HG03175 (cell line): ENCODE measurements around the gene C6orf120.
"Not testable (repeated sequence)": the region's sequence is repeated elsewhere in the genome, so short reads cannot be mapped to it uniquely, and the experiment has no call there.

ENCODE experiments used
- ATAC-seq: cut with Tn5 transposase; IDR thresholded peaks from one replicate; pipeline ENCODE4 v1.9.1; 2021; ENCODE audit warnings: mild to moderate bottlenecking, moderate library complexity; ENCODE audit not compliant: unreplicated experiment

The C6orf120 gene

DNA sequence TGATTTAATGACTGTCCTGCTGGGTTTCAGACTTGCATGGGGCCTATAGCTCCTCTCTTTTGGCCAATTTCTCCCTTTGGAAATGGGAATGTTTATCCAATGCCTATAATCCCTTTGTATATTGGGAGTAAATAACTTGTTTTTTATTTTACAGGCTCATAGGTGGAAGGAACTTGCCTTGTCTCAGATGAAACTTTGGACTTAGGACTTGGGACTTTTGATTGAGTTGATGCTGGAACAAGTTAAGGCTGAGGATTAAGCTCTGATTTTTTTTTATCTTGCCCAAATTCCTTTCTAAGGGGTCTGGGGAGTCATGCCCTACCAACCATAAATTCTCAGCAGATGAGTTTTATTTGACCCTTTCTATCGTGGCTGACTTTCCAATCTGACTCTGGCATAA is 23.6 kb upstream of the C6orf120 start:
- ATAC-seq: no peak

DNA sequence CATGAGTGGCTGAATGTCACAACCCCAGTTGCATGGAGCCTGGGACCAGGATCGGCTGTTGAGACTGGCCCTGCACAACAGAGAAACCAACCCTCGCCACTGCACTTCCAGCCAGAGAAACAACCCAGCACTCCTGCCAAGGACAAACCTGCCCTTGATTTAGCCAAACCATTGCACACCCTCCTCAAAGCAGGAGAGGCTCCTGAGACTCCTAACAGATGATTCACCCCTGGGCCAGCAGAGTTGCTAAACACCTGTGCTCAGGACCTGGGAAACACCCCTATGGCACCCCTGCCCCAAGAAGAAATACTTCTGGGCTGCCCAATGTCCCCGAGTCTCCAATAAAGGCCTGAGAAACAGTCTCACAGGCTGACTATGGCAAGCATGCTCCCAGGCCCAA is 17.9 kb upstream of the C6orf120 start:
- ATAC-seq: no peak

DNA sequence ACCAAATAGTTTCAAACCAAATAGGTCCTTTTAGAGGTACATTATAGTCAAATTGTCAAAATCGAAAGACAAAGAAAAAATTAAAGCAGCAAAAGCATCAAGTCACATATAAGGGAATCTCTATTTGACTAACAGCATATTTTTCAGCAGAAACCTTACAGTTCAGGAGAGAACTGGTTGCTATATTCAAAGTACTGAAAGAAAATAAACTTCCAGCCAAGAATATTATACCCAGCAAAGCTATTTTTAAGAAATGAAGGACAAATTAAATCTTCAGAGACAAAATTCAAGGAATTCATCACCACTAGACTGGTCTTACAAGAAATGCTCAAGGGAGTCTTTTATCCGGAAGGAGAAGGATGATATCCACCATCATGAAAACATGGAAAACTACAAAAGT is 16.1 kb upstream of the C6orf120 start:
- no peak for ATAC-seq

DNA sequence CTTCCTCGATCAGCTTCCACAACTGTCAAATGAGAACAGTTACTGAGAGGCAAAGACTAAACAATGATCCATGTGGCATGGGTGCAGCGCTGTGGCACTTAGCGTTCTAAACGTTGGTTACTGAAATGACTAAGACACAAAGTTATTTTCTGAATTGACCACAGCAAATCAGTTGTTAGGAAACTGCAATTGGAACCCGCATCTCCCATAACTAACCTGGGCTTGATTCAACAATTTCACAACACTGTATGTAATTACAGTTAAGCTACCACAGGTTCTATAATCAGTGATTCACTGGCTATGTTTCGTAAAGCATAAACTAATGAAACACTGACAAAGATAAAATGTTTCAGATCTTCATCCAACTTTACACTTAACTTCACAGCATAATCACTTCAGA is 12.6 kb upstream of the C6orf120 start:
- ATAC-seq: no peak

DNA sequence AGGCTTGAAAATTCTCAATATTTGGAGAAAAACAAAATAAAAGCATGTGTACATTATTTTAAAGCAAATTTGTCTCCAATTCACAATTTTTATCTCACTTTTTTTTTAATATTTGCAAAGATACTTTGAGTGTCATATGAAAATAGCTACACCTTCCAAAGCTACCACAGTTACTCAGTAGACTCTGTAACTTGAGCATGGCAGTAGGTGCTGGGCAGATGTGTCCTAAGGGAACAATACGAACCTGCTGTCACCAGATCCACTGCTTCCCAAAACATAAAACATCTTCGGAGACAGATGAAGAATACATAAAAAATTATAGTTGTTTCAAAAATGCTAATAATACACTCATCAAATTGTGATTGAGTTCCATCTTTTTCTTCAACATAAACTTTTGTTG is 10.7 kb upstream of the C6orf120 start:
- ATAC-seq: no peak

DNA sequence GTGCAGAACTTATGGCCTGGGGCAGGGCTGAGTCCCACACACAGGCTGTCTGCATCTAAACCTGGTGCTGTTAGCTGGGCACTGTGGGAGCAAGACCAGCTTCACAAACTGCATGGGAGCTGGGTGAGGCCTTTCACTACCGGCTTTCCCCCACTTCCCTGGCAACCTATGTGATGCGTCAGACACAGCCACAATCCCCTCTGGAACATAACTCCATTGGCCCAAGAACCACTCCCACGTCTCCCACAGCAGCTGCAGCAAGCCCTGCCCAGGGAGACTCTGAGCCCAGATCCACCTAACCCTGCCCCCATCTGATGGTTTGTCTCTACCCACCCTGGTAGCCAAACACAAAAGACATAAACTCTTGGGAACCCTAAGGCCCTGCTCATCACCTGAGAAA is 9.4 kb upstream of the C6orf120 start:
- no peak for ATAC-seq

DNA sequence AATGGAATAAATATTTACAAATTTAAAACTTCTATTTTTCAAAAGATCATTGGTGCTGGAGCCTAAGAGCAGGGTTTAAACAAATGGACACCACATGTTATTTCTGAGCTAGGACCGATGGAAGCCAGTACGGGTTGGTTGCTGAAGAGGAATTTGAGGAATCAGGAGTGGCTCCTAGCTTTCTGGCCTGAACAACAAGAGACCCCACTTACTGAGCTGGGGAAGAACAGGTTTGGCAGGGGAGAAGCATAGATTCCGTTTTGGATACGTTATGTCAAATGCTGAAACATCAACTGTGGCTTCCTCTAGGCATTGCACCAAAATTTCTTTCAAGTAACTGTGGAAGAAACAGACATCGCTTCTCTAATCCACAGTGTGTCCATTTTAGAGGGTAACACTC is 6.8 kb upstream of the C6orf120 start:
- ATAC-seq: no peak

DNA sequence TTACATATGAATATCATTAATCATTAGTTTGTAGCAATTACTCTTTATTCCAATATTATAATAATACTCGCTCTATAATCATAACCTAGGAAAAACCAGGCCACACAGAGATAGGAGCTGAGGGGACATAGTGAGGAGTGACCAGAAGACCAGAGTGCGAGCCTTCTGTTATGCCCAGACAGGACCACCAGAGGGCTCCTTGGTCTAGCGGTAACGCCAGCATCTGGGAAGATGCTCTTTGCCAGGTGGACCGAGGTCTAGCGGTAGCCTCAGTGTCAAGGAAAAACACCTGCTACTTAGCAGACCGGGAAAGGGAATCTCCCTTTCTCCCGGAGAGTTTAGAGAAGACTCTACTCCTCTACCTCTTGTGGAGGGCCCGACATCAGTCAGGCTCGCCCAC is 4.8 kb upstream of the C6orf120 start:
- ATAC-seq: not testable (repeated sequence)

DNA sequence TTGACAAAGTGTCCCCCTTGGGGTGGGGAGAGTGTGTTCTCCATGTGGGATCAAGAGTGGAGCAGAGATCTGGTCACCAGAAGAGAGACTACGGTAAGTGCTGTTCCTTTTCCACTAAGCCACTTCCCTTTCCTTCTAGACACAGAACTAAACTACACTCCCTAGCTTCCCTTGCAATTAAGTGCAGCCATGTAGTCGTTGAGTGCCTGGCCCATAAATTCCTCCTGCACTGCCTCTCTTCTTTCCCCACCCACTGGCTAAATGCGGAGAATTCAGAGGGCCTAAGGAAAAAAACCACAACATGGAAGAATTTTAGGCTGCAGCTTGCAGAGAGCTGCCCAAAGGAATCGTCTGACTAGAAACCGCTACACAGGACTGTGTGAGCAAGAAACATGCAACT is 1.6 kb upstream of the C6orf120 start:
- ATAC-seq: no peak

DNA sequence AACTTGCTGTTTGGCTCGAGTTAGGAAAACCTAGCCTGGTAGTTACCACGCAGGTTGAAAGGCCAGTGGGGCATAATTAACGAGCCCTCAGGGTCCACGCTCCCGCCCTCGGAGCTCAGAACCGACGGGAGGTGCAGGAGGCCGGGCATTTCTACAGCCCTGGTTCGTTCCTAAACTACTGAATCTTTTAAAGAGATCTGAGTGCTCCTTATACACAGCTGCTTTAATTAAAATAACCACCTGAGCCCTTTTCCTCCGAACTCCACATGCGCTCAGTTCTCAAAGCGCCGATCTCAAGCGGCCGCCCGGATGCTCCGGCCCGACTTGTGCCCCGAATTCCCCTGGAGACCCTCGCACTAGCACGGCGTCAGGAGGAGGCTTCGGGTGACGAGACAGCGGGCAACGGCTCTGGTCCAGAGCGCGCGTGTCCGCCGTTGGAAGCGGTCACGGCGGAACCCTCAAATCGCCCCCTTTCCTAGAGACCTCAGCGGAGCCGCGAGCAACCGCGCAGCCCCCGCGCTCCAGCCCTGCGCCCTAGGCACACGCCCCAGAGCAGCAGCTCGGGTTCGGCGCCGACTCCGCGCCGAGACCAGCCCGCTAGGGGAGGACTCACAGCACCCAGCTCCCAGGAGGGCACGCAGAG is 494 bp upstream of the C6orf120 start:
- peak; percentile 15 for ATAC-seq

DNA sequence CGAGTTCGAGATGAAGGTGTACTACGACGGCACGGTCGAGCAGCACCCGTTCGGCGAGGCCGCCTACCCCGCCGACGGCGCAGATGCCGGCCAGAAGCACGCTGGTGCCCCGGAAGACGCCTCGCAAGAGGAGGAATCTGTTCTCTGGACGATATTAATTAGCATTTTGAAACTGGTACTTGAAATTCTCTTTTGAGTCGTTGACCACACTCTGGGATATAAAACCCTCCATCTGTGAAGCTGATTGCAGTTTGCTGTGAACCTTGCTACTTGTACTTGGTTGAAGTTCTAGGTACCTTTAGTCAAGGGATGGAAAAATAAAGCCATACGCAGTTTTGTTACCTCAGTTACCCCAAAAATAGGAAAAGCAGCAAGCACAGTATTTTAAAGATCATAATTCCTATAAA is 917 bp downstream of the C6orf120 start:
- ATAC-seq: peak; percentile 17

DNA sequence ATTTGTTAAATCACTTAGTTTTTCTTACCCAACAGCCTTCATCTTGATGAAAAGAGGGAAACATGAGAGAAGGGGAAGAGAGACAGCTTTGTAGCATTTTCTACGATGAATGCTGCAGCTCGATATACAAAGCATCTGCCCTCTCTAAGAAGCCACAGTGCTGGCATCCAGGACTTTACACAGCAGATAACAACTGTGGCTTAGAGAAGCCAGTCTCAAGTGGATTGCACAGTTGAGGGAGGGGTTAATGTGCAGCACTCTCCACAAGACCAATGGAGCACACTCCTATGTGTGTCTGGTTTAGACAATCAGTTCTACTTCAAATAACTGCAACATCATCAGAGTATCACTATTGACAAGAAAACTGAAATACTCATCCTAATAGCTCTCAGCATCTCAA is 5.8 kb downstream of the C6orf120 start:
- no peak for ATAC-seq

DNA sequence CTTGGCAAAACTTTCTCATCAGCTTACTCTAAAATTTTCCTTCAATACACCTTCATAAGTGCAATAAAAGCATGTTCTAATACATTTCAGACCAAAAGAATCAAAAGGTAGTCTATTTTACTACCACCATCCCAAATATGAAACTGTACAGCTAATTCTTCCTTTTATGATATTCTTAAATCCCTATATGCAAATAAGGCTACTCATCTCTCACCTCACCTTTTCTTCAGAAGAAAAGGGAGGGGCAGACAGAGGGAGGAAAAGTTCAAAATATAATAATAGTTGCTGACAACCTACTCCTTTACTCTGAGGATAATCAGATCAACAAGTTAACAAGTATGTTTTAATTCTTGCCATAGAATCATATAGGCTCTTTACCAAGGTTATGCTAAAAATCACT is 7.4 kb downstream of the C6orf120 start:
- peak; percentile 56 for ATAC-seq

DNA sequence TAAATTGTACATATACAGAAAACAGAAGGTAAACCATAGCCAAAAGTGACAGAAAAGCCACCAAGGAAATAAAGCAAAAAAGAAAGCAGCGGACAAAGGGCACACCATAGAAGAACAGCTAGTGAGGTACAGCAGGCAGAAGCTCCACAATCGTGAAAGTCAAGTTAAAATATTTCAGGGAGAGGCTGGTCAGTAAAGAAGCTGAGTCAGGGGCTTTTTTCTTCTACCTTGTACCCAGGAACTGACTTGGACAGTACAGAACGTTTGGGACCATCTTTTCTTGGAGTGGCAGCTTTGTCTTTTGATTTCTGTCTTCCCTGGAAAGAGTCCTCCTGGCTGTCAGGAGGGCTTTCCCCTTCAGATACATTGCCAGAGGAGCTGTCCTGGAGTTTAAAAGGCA is 8.1 kb downstream of the C6orf120 start:
- no peak for ATAC-seq

DNA sequence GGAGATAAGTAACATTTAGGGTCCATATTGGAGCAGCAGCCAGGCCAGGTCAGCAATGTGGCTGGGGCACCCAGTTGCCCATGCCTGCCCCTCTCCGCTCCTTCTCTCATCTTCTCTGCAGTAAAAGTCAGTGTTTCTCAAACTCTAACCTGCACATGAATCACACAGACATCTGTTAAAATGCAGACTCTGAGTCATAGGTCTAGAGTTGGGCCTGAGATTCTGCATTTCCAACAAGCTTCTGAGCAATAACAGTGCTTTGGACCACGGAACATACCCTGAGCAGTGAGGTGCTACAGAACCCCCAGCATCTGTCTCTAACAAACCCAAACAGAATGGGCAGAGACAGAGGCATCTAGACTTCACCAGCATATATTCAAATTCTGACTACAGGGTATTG is 12.3 kb downstream of the C6orf120 start:
- no peak for ATAC-seq

DNA sequence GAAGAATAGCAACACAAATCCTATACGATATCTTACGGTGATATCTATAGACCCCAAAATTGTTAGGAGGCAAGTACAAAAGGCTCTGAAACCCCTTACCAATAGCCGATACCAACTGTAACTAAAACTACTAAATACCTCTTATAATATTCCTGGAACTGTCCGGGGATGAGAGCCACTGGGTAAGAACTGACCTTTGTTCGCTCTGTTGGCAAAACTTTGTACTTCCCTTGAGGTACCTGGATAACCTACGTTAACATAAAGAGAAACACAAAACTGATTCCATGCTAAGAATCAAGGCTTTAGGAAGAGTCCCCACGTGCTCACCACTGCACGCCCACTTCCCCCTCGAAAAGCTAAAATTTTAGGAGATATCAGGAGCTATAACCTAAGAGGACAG is 12.7 kb downstream of the C6orf120 start:
- no peak for ATAC-seq

DNA sequence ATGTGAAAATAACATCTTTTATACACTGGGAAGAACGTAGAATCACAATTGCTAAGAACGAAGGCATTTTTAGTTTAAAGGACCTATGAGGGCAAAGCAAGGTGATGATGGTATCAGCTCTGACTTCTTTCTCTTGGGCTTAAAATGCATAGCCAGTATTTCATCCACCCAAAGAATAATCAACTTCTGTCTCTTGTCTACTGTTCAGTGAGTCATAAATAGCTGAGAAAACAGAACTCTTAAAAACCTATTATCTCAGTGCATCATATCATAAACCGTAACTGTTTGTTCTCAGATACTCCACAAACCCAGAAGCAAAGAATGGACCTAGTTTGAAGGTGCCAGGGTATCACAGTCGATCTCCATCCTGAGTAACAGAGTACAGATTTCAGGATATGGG is 17.2 kb downstream of the C6orf120 start:
- no peak for ATAC-seq

DNA sequence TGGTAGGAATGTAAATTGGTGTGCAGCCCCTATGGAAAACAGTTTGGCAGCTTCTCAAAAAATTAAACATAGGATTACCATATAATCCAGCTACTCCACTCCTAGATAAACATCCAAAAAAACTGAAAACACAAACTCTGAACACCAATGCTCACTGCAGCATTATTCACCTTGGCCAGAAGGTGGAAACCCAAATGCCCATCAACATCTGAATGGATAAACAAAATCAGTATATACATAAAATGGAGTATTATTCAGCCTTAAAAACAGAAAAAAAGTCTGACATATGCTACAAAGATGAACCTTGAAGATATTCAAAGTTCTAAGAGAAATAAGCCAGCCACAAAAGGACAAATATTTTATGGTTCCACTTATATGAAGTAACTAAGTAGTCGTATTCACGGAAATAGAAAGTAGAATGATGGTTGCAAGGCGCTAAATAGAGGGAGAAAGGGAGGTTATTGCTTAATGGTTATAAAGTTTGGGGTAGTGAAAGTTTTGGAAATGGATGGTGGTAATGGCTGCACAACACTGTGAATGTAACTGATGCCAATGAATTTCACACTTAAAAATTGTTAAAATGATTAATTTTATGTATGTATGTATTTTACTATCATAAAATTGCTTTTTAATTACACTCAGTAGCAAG is 18.4 kb downstream of the C6orf120 start:
- no peak for ATAC-seq

DNA sequence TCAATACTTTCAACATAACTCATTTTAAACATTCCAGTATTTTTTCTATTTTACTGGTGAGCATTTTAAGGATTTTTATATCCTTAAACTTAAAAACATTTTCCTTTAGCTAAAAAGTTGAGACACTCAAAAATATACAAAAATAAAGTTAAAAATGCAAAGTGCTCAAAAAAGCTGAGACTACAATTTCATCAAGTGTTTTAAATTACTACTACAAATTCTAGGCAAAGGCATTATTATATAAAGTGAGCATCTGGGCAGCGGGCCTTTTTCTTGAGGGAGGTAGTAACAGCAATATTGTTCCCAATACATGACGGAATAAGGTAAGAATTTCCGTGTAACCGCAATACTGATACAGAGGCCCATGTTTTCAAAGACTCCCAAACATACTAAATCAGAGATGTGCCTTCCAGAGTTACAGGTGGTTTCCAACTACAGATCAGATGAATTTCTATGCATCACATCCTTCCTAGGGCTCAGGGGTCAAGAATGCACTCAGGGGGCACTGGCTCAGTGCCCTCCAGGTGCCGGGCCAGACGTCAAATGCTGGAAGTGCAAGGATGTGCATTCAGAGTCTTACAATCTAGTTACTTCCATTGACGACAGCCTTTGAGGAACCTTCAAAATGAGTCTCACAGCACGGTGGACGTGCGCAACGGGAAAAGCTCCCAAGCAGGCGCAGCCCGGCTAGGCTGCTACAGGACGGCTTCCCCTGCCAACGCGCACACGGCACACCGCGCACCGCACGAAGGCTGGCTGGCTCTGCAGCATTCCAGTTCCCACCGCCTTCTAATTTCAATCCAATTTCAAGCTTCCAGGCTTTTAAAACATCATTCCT is 20.7 kb downstream of the C6orf120 start:
- ATAC-seq: peak; percentile 18

DNA sequence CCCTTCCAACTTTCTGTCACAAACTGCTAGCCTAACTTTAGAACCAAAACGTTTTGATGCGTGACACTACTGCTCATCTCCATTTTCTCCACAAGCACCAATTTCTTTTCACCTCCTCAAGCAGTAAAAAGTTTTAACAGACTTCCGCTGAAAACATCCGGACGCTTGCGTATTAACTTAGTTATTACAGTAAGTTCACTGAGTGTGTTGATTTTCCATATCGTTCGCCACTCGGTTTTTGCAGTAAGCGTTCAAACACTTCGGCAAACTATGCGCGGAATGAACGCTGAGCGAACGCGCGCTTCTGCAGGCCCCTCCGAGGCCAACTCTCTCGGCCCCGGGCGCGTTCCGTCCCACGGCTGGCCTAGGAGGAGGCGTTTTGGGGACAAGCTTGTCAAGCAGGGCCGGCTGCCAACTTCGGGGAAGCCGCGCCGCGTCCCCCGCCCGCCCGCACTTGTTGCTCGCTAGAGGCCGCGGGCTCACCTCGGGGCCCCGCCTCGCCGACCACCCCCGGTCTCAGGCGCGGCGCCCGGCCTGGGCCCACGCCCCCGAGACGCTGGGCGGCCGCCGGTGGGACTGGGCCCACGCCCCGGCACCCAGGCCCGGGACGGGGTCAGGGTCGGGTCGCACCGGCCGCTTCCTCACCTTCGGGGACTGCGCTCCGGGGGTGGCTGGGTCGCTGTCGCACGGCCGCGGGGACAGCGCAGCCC is 21.4 kb downstream of the C6orf120 start:
- peak; percentile 38 for ATAC-seq

DNA sequence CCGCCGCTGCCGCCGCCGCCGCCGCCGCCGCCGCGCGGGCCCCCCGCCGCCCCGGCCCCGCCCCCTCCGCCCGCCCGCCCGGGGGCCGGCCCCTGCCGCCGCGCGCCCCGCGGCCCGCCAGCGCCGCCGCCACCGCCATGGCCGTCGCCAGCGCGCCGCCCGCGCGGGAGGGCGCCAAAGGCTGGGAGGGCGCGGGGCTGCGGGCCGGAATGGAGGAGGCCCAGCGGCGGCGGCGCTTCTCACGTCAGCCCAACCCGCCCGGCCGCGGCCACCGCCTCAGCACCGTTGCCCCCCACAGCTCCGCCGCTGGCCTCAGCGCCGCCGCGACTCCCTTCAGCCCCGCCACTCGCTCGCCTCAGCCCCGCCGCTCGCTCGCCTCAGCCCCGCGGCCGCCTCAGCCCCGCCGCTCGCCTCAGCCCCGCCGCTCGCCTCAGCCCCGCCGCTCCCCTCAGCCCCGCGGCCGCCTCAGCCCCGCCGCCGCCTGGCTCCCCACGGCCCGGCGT is 22.1 kb downstream of the C6orf120 start:
- peak; percentile 53 for ATAC-seq
